C4-2B (cell line): ENCODE results near the gene NAPSA.

Source experiments
- ZFX ChIP-seq: fragments of 450-650 bp; IDR thresholded peaks from 2 replicates; pipeline ENCODE4 v1.6.1; 2017
- TF ChIP-seq, protein P1 (sequence below): fragments of 450-650 bp; conservative IDR thresholded peaks from 2 replicates; pipeline ENCODE4 v1.5.1; 2017; ENCODE audit warnings: mild to moderate bottlenecking

DNA sequence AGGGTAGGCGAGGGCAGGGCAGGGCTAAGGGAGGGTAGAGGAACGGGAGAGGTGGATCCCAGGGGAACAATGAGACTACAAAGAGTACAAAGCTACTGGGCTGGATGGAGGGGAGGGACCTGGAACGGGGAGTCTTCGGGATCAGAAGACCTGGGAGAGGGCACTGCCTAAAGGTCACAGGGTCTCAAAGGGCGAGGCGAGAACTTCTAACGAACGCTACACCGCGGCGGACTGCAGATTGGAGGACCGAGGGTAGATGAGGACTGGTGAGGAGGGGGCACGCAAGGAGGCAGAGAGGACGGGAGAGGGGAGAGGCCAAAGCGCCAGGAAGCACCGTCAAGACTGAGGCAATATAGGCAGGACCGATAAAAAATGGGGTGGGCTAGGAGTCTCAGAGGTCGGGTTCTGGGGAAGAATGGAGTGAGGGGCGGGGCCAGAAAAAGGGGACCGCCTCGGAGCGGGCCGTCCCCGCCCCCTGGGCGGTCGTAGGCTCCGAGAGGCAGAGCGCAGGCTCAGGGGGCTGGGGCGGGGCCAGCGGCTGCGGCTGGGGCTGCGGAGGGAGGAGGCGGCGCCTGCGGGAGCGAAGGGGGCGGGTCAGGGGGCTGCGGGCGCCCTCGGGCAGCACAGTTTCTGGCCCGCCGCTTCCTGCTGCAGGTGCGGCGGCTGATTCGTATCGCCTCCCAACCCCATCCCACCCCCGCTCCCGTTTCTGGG lies 34.9 kb downstream of the NAPSA start:
- TF ChIP-seq, protein P1, sequence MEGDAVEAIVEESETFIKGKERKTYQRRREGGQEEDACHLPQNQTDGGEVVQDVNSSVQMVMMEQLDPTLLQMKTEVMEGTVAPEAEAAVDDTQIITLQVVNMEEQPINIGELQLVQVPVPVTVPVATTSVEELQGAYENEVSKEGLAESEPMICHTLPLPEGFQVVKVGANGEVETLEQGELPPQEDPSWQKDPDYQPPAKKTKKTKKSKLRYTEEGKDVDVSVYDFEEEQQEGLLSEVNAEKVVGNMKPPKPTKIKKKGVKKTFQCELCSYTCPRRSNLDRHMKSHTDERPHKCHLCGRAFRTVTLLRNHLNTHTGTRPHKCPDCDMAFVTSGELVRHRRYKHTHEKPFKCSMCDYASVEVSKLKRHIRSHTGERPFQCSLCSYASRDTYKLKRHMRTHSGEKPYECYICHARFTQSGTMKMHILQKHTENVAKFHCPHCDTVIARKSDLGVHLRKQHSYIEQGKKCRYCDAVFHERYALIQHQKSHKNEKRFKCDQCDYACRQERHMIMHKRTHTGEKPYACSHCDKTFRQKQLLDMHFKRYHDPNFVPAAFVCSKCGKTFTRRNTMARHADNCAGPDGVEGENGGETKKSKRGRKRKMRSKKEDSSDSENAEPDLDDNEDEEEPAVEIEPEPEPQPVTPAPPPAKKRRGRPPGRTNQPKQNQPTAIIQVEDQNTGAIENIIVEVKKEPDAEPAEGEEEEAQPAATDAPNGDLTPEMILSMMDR: no peak
- no peak for TF ChIP-seq ZFX
